HepG2 (cell line): ENCODE measurements around the gene GRIK4. TPM values are rescaled to one million over a fixed set of nuclear protein-coding genes. Genes with fewer than 3 reads are reported as not detected.
A peak's percentile ranks its signal among the peaks of the same experiment; 100 is the strongest.

Experiments
- FOXA1 ChIP-seq, 2 experiments: fragments of 450-650 bp in 1 of 2; sonication (generic) in 1 of 2; formaldehyde crosslinking in 1 of 2; IDR thresholded peaks; 2 replicates each; pipeline versions ENCODE4 v1.4.0 to v1.6.1; 2016 to 2020; ENCODE audit warnings: missing genetic modification reagents in 1 of 2
- FOXO1 ChIP-seq: sonication (generic); formaldehyde crosslinking; IDR thresholded peaks from 2 replicates; pipeline ENCODE4 v1.4.0; 2020; ENCODE audit warnings: missing genetic modification reagents
- GLI4 ChIP-seq: sonication (generic); formaldehyde crosslinking; IDR thresholded peaks from 2 replicates; pipeline ENCODE4 v1.5.1; 2020; ENCODE audit warnings: missing genetic modification reagents, mild to moderate bottlenecking, moderate library complexity, borderline replicate concordance
- HDAC6 ChIP-seq: fragments of 200-600 bp; sonication (generic); IDR thresholded peaks from 2 replicates; pipeline ENCODE4 v1.7.0; 2017; ENCODE audit warnings: mild to moderate bottlenecking, antibody characterized with exemption, low read length, low read depth
- HNRNPK ChIP-seq: fragments of 200-400 bp; formaldehyde crosslinking; IDR thresholded peaks from 2 replicates; pipeline ENCODE4 v1.6.1; 2018; ENCODE audit warnings: low read length, low read depth, moderate library complexity, mild to moderate bottlenecking; ENCODE audit not compliant: poor library complexity, severe bottlenecking
- NFKB2 ChIP-seq: sonication (generic); formaldehyde crosslinking; IDR thresholded peaks from 2 replicates; pipeline ENCODE4 v1.4.0; 2020; ENCODE audit warnings: missing genetic modification reagents, borderline replicate concordance
- PCBP1 ChIP-seq: fragments of 200-400 bp; formaldehyde crosslinking; IDR thresholded peaks from 2 replicates; pipeline ENCODE4 v1.6.1; 2017; ENCODE audit warnings: mild to moderate bottlenecking, low read depth, low read length, borderline replicate concordance
- PITX1 ChIP-seq: sonication (generic); formaldehyde crosslinking; IDR thresholded peaks from 2 replicates; pipeline ENCODE4 v1.5.1; 2020; ENCODE audit warnings: mild to moderate bottlenecking, missing genetic modification reagents
- RORA ChIP-seq: sonication (generic); formaldehyde crosslinking; IDR thresholded peaks from 2 replicates; pipeline ENCODE4 v1.5.0; 2020; ENCODE audit warnings: mild to moderate bottlenecking, missing genetic modification reagents, moderate library complexity
- SALL2 ChIP-seq: sonication (generic); formaldehyde crosslinking; IDR thresholded peaks from 2 replicates; pipeline ENCODE4 v1.8.1; 2023; ENCODE audit warnings: mild to moderate bottlenecking, missing genetic modification reagents, inconsistent platforms
- SRSF1 ChIP-seq: fragments of 200-400 bp; formaldehyde crosslinking; optimal IDR thresholded peaks from 2 replicates; pipeline ENCODE3; 2017; ENCODE audit warnings: mild to moderate bottlenecking, low read depth, low read length, moderate library complexity
- ZBTB21 ChIP-seq: sonication (generic); formaldehyde crosslinking; IDR thresholded peaks from 2 replicates; pipeline ENCODE4 v1.4.0; 2020; ENCODE audit warnings: missing genetic modification reagents
- ZFP41 ChIP-seq: sonication (generic); formaldehyde crosslinking; IDR thresholded peaks from 2 replicates; pipeline ENCODE4 v1.4.0; 2020; ENCODE audit warnings: mild to moderate bottlenecking, missing genetic modification reagents, borderline replicate concordance
- ZNF10 ChIP-seq: sonication (generic); formaldehyde crosslinking; IDR thresholded peaks from 2 replicates; pipeline ENCODE4 v1.4.0; 2020; ENCODE audit warnings: mild to moderate bottlenecking, low read depth, missing genetic modification reagents, borderline replicate concordance
- ZNF292 ChIP-seq: sonication (generic); formaldehyde crosslinking; IDR thresholded peaks from 2 replicates; pipeline ENCODE4 v1.8.1; 2022; ENCODE audit warnings: mild to moderate bottlenecking, low read depth, missing genetic modification reagents, borderline replicate concordance
- ZNF383 ChIP-seq: sonication (generic); formaldehyde crosslinking; IDR thresholded peaks from 2 replicates; pipeline ENCODE4 v1.4.0; 2020; ENCODE audit warnings: missing genetic modification reagents, mild to moderate bottlenecking, borderline replicate concordance
- ZNF749 ChIP-seq: sonication (generic); formaldehyde crosslinking; IDR thresholded peaks from 2 replicates; pipeline ENCODE4 v1.8.0; 2022; ENCODE audit warnings: mild to moderate bottlenecking, missing genetic modification reagents, moderate library complexity, borderline replicate concordance
- ZNF850 ChIP-seq: sonication (generic); formaldehyde crosslinking; conservative IDR thresholded peaks from 2 replicates; pipeline ENCODE4 v1.9.0; 2021; ENCODE audit warnings: mild to moderate bottlenecking, missing genetic modification reagents
- polyA plus RNA-seq, 8 experiments: library from polyadenylated mRNA; depleted of rRNA in 3 of 8; stranded (reverse) in 7 of 8; unstranded in 1 of 8; fragments of >200 nt; fragmentation: Illumina TruSeq in 4 of 8; extraction: Trizol in 4 of 8; gene quantifications; 2 replicates each; pipeline versions ENCODE4 v1.2.1 to v1.2.3, GENCODE V29; 2011 to 2016; ENCODE audit warnings: low read depth in 4 of 8, missing spikeins in 1 of 8, mixed read lengths in 1 of 8; ENCODE audit not compliant: insufficient read depth in 1 of 8
- total RNA-seq, 5 experiments: library from RNA; depleted of rRNA; stranded (reverse); fragments of >200 nt; fragmentation: Illumina TruSeq; extraction: Trizol; gene quantifications; 2 replicates each; pipeline ENCODE4 v1.2.3, GENCODE V29; 2016; ENCODE audit warnings: low read depth in 1 of 5
- TF ChIP-seq, protein P1 (sequence below): sonication (generic); formaldehyde crosslinking; IDR thresholded peaks from 2 replicates; pipeline ENCODE4 v1.4.0; 2020; ENCODE audit warnings: missing genetic modification reagents
- TF ChIP-seq, protein P2 (sequence below): sonication (generic); formaldehyde crosslinking; IDR thresholded peaks from 2 replicates; pipeline ENCODE4 v1.5.0; 2020; ENCODE audit warnings: missing genetic modification reagents
- TF ChIP-seq, protein P3 (sequence below): sonication (generic); formaldehyde crosslinking; IDR thresholded peaks from 2 replicates; pipeline ENCODE4 v1.5.1; 2020; ENCODE audit warnings: missing genetic modification reagents, mild to moderate bottlenecking, borderline replicate concordance
- TF ChIP-seq, protein P4 (sequence below): IDR thresholded peaks from 2 replicates; pipeline ENCODE4 v1.6.1; 2018; ENCODE audit warnings: missing genetic modification reagents, mild to moderate bottlenecking, missing compliant biosample characterization
- TF ChIP-seq, protein P5 (sequence below): IDR thresholded peaks from 2 replicates; pipeline ENCODE4 v1.6.1; 2016; ENCODE audit warnings: missing genetic modification reagents, missing compliant biosample characterization
- TF ChIP-seq, protein P6 (sequence below): IDR thresholded peaks from 2 replicates; pipeline ENCODE4 v1.6.1; 2012; ENCODE audit warnings: inconsistent platforms

Gene GRIK4
- total and polyA plus RNA-seq, 2 of the 13 experiments (the other 11 are each of a cell fraction or from before 2014, with no cell fraction given) = 0.04 to 0.07 TPM

DNA sequence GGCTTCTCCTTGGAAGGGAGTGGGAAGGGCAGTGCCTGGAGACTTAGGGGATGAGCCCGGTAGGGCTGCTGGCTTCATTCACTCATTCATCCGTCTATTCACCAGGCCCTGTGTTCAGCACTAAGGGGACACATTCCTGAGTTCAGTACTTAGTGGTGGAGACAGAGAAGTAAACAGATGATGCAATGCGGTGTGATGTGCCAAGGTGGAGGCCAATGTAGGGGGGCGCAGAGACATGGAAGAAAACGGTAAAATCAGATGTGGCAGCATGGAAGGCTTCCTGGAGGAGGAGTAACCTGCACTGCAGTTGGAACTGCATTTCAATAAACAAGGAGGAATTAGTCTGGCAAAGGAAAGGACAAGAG lies 21.3 kb downstream of the GRIK4 start (continued):
- TF ChIP-seq, protein P1, sequence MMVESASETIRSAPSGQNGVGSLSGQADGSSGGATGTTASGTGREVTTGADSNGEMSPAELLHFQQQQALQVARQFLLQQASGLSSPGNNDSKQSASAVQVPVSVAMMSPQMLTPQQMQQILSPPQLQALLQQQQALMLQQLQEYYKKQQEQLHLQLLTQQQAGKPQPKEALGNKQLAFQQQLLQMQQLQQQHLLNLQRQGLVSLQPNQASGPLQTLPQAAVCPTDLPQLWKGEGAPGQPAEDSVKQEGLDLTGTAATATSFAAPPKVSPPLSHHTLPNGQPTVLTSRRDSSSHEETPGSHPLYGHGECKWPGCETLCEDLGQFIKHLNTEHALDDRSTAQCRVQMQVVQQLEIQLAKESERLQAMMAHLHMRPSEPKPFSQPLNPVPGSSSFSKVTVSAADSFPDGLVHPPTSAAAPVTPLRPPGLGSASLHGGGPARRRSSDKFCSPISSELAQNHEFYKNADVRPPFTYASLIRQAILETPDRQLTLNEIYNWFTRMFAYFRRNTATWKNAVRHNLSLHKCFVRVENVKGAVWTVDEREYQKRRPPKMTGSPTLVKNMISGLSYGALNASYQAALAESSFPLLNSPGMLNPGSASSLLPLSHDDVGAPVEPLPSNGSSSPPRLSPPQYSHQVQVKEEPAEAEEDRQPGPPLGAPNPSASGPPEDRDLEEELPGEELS = 0 out of 2 replicates have a peak, but pooled peaks have one; percentile 37
- TF ChIP-seq, protein P2, sequence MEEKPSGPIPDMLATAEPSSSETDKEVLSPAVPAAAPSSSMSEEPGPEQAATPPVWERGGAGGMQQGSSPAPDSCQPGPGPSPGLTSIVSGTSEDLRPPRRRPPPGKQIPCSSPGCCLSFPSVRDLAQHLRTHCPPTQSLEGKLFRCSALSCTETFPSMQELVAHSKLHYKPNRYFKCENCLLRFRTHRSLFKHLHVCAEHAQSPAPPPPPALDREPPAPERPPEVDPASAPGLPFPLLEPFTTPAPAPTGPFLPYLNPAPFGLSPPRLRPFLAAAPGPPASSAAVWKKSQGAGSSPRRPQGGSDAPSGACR (CRISPR knock-in tag) = no peak
- TF ChIP-seq HDAC6 (no peak), SALL2 (CRISPR knock-in tag) (no peak), ZNF850 (CRISPR knock-in tag) (no peak), ZFP41 (CRISPR knock-in tag) (no peak), GLI4 (CRISPR knock-in tag) (no peak), PCBP1 (no peak), ZNF383 (no peak), ZNF292 (CRISPR knock-in tag) (no peak), NFKB2 (CRISPR knock-in tag) (no peak), FOXA1 (IDR thresholded peaks at IDR 0.05) (no peak), FOXA1 (CRISPR knock-in tag; IDR thresholded peaks at IDR 0.05) (peak; percentile 71), HNRNPK (no peak), SRSF1 (no peak), ZNF10 (no peak), RORA (CRISPR knock-in tag) (no peak), ZBTB21 (no peak), FOXO1 (CRISPR knock-in tag) (peak; percentile 66), ZNF749 (CRISPR knock-in tag) (no peak), PITX1 (CRISPR knock-in tag) (no peak)
- TF ChIP-seq, protein P3, sequence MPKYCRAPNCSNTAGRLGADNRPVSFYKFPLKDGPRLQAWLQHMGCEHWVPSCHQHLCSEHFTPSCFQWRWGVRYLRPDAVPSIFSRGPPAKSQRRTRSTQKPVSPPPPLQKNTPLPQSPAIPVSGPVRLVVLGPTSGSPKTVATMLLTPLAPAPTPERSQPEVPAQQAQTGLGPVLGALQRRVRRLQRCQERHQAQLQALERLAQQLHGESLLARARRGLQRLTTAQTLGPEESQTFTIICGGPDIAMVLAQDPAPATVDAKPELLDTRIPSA (CRISPR knock-in tag) = no peak
- TF ChIP-seq, protein P4, sequence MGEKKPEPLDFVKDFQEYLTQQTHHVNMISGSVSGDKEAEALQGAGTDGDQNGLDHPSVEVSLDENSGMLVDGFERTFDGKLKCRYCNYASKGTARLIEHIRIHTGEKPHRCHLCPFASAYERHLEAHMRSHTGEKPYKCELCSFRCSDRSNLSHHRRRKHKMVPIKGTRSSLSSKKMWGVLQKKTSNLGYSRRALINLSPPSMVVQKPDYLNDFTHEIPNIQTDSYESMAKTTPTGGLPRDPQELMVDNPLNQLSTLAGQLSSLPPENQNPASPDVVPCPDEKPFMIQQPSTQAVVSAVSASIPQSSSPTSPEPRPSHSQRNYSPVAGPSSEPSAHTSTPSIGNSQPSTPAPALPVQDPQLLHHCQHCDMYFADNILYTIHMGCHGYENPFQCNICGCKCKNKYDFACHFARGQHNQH = no peak
- TF ChIP-seq, protein P5, sequence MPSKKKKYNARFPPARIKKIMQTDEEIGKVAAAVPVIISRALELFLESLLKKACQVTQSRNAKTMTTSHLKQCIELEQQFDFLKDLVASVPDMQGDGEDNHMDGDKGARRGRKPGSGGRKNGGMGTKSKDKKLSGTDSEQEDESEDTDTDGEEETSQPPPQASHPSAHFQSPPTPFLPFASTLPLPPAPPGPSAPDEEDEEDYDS = no peak
- TF ChIP-seq, protein P6, sequence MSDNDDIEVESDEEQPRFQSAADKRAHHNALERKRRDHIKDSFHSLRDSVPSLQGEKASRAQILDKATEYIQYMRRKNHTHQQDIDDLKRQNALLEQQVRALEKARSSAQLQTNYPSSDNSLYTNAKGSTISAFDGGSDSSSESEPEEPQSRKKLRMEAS = no peak
